NCI-H128 (cell line): ENCODE data around the gene NAA15.
"Not testable (repeated sequence)": the region's sequence is repeated elsewhere in the genome, so short reads cannot be mapped to it uniquely, and the experiment has no call there.

Experiments
- DNase-seq: peaks from one replicate; lab custom pipeline; 2025; ENCODE audit not compliant: unreplicated experiment; lab: John Stamatoyannopoulos, UW

NAA15 gene

DNA sequence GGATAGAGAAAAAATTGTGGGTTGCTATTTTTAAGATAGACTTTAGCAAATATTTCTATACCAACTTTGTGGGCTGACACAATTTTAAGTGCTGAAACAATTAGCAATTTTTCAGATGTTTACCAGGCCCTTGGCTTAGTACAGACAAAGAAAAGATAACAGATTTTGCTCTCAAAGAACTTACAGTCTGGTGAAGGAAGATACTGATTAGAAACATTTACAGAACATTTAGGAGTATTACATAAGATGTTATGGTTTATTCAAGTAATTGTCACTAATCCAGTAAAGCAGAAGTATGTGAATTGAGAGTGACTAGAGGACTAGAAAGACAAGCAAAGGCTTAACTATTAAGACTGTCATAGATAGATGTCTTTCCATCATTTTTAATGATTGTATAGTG is 36.3 kb downstream of the NAA15 start:
- DNase-seq = no peak

DNA sequence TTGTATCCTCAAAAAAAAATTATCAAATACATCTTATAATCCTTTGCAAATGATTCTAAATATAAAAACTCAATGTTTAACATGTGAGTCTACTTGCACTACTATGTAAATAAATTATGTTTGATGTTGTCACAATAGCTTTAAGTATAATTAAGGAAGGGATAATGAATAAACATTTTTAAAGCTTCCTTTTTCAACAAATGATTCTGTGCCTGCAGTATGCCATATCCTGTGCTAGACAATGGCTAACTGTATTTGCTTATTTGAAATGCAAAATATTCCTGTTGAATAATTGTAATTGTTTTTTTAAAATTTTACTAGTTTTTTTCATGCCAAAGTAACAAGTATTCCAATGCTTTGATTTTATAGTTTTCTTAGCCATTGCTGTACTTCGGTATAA is 60.0 kb downstream of the NAA15 start:
- DNase-seq = no peak

DNA sequence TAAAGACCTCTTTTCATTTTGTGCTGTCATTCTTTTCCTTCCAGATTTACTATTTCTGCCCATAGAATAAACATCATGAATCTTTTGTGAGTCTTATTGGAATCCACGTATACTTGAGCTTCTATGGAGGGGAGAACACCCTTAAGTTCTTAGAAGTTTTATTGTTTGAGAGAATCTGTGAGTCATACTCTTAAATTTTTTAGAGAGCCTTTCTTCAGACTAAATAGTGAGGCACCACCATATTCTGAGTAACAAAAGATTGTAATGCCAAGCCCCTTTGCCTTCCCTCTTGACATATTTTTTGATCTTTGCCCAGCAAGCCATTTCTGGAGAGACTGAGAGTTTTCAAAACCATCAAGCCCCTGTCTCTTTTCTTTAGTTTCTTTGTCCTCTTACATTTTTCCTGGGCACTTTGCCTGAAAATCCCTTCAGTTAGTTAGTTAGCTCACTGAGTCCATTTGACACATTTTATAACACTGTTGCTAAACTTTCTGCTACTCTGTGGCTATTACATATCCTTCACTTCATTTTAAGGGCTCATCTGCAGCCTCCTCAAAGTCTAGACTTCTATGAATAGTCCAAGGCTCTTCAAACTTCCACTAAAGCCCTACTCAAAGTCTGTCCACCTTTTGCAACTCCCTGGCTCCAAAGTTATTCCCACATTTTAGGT is 66.3 kb downstream of the NAA15 start:
- no peak for DNase-seq

DNA sequence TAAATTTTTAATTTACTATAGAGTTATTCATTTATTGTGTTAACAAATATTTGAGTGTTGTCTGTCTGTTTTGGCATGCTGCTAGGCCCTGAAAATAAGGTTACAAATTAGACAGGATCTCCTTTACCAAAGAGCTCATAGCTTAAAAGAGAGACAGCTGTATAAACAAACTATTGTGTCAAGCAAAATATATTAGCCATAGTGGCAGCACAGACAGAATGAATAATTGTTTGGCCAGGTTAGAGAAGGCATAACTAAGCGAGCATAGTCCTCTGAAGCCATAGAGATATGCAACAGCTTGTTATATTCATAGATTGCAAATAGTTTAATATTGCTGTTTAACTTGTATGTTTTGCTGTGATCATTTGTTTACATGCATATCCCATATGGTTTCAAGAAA is 67.7 kb downstream of the NAA15 start:
- no peak for DNase-seq

GRCh38 chr4:139374251-139374650 is 72.9 kb downstream of the NAA15 start:
- no peak for DNase-seq

DNA sequence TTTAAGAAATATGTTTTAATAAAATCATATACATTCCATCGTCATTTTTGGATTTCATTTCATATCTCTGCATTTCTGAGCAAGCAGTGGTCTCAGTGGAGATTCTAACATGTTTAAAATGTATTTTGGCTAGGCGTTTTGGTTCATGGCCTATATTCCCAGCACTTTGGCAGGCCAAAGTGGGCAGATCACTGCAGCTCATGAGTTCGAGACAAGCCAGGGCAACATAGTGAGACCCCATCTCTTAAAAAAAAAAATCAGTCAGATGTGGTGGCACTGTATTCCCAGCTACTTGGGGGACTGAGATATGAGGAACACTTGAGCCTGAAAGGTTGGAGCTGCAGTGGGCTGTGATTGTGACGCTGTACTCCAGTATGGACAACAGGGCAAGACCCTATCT is 85.1 kb downstream of the NAA15 start:
- DNase-seq = no peak

DNA sequence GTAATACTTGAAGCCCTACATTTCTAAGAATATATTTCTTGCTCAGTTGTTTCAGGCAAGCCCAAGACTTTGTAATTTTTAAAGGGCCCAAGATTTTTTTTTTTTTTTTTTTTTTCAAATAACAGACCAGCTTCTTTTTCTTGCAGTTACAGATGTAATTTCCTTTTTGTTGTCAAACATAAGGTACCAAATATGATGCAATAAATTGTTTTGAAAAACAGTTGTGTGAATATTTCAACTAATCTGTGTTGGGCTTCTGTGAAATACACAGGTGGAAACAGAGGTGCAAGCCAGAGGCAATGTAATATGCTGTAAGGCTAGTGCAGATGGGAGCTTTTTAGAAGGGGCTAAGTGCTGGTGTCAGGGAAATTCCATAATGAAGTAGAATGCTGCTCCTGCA is 87.8 kb downstream of the NAA15 start:
- no peak for DNase-seq

- no peak for DNase-seq
These were observed 88.7 kb downstream of the NAA15 start for GRCh38 chr4:139389991-139390390.

GRCh38 chr4:139391731-139392130 is 90.4 kb downstream of the NAA15 start:
- DNase-seq = no peak

- DNase-seq = no peak
These were observed 91.5 kb downstream of the NAA15 start for GRCh38 chr4:139392797-139393196.

DNA sequence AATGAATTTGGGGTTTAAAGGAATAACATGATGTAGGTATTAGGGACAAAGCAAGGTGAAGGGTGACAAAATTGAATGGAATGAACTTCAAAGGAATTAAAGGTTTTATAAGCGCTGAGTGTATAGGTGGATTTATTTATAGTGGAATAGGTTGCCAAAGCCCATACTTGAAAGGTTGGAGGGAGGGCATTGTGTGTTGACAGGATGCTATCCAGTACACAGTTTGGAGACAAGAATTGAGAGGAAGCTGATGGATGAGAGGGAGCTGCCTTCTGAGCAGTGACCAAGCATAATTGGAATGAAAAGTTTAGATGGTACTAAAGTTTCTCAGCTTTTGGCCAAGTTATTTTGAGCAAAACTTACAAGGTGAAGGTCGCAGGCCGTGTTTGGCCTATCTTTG is 100.1 kb downstream of the NAA15 start:
- DNase-seq = no peak

DNA sequence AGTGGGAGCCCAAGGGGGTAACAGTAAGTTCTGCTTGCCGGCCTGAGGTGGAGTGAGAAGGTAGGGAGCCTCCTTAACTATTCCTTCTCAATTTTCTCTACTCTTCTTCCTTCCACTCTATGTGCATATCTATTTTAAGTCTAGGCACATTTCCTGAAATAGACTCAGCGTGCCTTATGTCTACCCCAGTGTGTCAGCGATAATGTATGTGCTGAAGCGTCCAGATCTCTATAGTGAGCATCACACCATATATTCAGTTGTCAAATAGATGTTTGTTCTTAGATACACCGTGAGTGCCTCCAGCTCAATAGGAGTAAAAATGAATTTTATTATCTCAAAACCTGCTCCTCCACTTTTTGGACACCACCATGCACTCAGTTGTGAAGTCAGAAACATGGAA is 101.1 kb downstream of the NAA15 start:
- DNase-seq = no peak

GRCh38 chr4:139403462-139403861 is 102.2 kb downstream of the NAA15 start:
- no peak for DNase-seq

GRCh38 chr4:139410312-139410711 is 109.0 kb downstream of the NAA15 start:
- no peak for DNase-seq

DNA sequence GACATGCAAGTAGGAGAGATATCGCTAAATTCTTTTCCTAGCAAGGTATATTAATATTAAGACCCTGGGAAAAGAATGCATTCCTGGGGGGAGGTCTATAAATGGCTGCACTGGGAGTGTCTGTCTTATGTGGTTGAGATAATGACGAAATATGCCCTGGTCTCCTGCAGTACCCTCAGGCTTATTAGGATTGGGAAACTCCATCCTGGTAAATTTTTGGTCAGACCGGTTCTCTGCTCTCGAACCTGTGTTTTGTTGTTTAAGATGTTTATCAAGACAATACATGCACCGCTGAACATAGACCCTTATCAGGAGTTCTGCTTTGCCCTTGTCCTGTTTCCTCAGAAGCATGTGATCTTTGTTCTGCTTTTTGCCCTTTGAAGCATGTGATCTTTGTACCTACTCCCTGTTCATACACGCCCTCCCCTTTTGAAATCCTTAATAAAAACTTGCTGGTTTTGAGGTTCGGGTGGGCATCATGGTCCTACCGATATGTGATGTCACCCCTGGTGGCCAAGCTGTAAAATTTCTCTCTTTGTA is 113.4 kb downstream of the NAA15 start:
- not testable (repeated sequence) for DNase-seq

DNA sequence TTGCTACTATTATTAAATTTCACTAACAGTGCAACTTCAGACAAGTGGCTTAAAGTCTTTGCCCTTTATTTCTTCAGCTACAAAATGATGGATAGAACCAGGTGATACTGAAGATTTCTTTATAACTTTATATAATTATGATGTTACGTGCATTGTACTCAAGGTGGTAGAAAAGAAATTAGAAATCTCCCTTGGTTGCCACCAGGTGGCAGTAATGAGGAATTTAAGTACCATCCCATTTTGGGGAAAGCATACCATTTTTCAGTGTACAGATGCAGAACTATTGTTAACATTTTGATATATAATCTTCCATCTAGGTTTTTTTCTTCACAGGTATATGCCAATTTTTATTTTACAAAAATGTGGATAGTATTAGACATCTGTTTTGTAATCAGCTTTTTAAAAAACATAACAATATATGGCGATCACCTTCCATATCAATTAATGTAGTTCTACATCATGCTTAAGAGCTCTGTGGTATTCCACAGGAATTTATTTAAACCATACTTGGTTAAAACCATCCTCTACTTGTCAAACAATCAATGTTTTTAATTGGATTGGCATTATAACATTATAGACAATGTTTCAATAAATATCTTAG is 114.9 kb downstream of the NAA15 start:
- no peak for DNase-seq

GRCh38 chr4:139419388-139419914 is 118.1 kb downstream of the NAA15 start:
- DNase-seq = no peak

DNA sequence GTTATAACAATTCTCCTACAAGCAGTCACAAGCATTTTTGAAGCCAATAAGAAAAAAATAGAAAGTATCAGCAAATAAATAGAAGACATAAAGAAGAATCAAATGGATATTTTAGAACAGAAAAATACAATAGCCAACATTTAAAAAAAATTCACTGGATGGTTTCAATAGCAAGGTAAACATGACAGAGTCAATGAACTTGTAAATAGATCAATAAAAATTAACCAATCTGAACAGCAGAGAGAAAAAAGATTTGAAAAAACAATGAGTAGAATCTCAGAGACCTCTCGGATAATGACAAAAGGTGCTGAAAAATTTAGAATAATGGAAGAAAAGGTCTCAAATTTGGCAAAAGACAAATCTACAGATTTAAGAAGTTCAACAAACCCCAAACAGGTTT is 119.3 kb downstream of the NAA15 start:
- DNase-seq = no peak

DNA sequence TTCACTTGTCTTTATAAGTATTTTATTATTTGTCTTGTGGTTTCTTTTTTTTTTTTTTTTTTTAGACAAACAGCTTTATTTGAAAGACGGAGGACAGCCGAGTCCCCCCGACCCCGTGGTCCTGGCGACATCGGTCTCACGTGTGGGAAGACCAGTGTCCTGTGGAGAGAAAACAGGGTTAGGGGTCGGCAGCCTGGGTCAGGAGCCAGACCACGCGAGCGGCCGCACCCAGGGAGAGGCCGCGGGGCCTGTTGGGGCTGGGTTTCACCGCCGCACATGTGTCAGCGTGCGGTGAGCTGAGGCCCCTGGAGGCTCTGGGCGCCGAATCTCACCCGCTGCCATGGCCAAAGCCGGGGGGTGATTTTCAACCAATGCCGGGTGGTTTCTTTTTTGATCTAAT is 134.8 kb downstream of the NAA15 start:
- no peak for DNase-seq

- DNase-seq = no peak
These were observed 136.8 kb downstream of the NAA15 start for GRCh38 chr4:139438141-139438540.

DNA sequence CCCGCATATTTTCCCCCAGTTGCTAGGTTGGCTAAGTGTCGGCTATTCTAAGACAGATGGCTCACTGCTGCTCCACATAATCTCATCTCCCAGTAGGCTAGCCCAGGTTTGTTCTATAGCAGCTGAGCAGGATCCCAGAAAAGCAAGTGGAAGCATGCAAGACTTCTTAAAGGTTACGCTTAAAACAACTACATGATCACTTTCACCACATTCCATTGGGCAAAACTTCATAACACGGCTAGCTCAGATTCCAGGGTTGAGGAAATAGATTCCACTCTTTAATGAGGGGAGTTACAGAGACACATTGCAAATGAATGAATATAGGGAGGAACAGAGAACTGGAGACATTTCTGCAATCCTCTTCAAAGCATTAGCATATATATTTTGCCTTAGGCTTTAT is 139.7 kb downstream of the NAA15 start:
- DNase-seq = no peak

DNA sequence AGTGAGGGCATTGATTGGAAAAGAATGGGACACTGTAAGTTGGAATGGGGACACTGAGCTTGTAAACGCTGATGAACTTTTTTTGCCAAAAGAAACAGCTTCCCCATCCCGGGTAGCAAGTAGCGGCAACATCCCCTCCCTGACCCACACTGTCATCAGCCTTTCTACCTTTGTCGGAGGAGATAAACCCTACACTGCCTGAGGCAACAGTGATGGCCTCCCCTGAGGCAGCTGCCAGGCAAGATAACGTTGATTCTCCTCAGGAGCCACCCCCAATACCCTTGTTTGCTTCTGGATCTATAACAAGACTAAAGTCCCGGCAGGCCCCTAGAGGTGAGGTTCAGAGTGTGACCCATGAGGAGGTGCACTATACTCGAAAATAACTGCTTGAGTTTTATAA is 142.4 kb downstream of the NAA15 start:
- no peak for DNase-seq

- not testable (repeated sequence) for DNase-seq
These were observed 143.6 kb downstream of the NAA15 start for GRCh38 chr4:139444881-139445280.
